Esophagus squamous epithelium (tissue), 4 donors: ENCODE data around the gene SHISAL1.

Source experiments
- POLR2A ChIP-seq, 4 donors: fragments of 450-650 bp; IDR thresholded peaks; one replicate each; pipeline ENCODE4 v1.6.1; 2017; ENCODE audit warnings: antibody characterized with exemption in 4 of 4, mild to moderate bottlenecking in 4 of 4, moderate library complexity in 3 of 4
- TF ChIP-seq, protein P1 (sequence below), 6 experiments: fragments of 450-650 bp in 4 of 6; fragments of 200-600 bp in 2 of 6; sonication (generic) in 2 of 6; IDR thresholded peaks; one replicate each; pipeline ENCODE4 v1.5.1; 2016 to 2019; ENCODE audit warnings: antibody characterized with exemption in 6 of 6, mild to moderate bottlenecking in 4 of 6, moderate library complexity in 4 of 6

DNA sequence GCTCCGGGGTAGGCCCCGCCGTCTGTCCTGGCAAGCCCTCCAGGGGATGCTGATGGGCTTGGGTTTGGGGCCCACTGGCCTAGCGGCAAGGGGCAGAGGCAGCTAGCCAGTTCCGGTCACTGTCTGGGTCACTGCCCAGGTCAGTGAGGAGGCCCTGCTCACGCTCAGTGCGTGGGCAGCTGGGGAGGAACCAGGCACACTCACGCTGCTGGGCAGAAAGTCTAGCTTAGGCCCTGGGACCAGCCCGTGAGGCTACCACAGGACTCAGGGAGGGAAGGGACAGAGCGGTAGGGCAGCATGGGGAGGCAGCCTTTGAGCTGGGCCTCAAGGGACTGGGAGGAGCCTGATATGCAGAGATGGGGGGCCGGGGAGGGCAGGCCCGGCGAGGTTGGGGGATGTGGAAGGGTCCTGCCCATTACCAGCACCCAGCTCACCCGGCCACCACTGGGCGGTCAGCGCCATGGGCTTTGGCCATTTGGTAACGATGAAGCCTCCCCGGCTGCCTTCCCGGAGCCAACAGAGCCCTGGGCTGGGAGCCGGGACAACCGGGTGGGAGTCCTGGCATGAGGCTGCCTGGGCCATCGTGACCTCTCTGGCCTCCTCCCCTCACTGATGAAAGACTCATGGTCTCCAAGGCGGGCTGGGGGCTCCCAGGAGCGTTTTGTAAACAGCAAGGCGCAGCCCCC lies 14.2 kb downstream of the SHISAL1 start:
- TF ChIP-seq, protein P1, sequence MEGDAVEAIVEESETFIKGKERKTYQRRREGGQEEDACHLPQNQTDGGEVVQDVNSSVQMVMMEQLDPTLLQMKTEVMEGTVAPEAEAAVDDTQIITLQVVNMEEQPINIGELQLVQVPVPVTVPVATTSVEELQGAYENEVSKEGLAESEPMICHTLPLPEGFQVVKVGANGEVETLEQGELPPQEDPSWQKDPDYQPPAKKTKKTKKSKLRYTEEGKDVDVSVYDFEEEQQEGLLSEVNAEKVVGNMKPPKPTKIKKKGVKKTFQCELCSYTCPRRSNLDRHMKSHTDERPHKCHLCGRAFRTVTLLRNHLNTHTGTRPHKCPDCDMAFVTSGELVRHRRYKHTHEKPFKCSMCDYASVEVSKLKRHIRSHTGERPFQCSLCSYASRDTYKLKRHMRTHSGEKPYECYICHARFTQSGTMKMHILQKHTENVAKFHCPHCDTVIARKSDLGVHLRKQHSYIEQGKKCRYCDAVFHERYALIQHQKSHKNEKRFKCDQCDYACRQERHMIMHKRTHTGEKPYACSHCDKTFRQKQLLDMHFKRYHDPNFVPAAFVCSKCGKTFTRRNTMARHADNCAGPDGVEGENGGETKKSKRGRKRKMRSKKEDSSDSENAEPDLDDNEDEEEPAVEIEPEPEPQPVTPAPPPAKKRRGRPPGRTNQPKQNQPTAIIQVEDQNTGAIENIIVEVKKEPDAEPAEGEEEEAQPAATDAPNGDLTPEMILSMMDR (IDR thresholded peaks at IDR 0.05): no peak
- TF ChIP-seq POLR2A (IDR thresholded peaks at IDR 0.05): no peak
